K562 (cell line): ENCODE data around the gene CYP24A1. TPM values are rescaled to one million over a fixed set of nuclear protein-coding genes. Genes with fewer than 3 reads are reported as not detected.

ENCODE experiments used
- ATAC-seq: fragments of 200-7000 bp; cut with Tn5 transposase; 3 replicates; pipeline ENCODE4 v1.9.1; 2020; ENCODE audit warnings: moderate library complexity
- BruUV-seq: library from RNA; stranded (reverse); fragments of 400-500 nt; replicated peaks from 2 replicates; lab custom pipeline; 2021; lab: Mats Ljungman, UMichigan
- CTCF ChIA-PET: fragments of 300-600 bp; formaldehyde crosslinking; extraction: SDS; loops from one replicate; lab custom pipeline; 2021; ENCODE audit warnings: low intra/inter-chr PET ratio; lab: Yijun Ruan, JAX
- POLR2A ChIA-PET: fragments of 300-600, 350-650 bp; sonication (Branson Sonifier 250); formaldehyde crosslinking; extraction: SDS; loops from one replicate; lab custom pipeline; 2021; ENCODE audit warnings: antibody characterized with exemption, inconsistent platforms; lab: Yijun Ruan, JAX
- DNase-seq, 4 experiments: peaks; one replicate each; pipeline versions ENCODE4 v3.0.0 to v3.0.0-alpha.2; 2011 to 2018; ENCODE audit warnings: low spot score in 3 of 4, mixed read lengths in 3 of 4; ENCODE audit errors: extremely low read depth in 1 of 4
- FAIRE-seq: peaks from 2 replicates; lab custom pipeline; 2011; peaks lifted over from hg19 to GRCh38; lab: Jason Lieb, UNC
- H2AFZ ChIP-seq: 2 replicates; pipeline ENCODE4 v1.6.0; 2011; ENCODE audit warnings: low read depth, low read length, control low read depth, inconsistent platforms
- H3K27ac ChIP-seq: fragments of 200-600 bp; 3 replicates; pipeline ENCODE4 v1.8.0; 2011; ENCODE audit warnings: low read depth, mild to moderate bottlenecking, control low read depth, inconsistent platforms, low read length, moderate library complexity, mixed read lengths; ENCODE audit errors: extremely low read depth
- H3K27me3 ChIP-seq, 2 experiments: fragments of 300-600 bp in 1 of 2; 2 replicates in 1 of 2; 3 replicates in 1 of 2; pipeline versions ENCODE4 v1.6.0 to v1.8.0; 2011; ENCODE audit warnings: inconsistent platforms in 2 of 2, low read length in 2 of 2, mild to moderate bottlenecking in 1 of 2, mixed read lengths in 1 of 2, moderate library complexity in 1 of 2; ENCODE audit not compliant: control insufficient read depth in 2 of 2, insufficient read depth in 2 of 2
- H3K36me3 ChIP-seq: fragments of 300-600 bp; 3 replicates; pipeline ENCODE4 v1.8.0; 2011; ENCODE audit warnings: mild to moderate bottlenecking, low read length, inconsistent platforms; ENCODE audit not compliant: control insufficient read depth, insufficient read depth
- H3K4me1 ChIP-seq, 2 experiments: fragments of 200-600 bp in 1 of 2; replicated peaks in 1 of 2; 2 replicates in 1 of 2; 3 replicates in 1 of 2; pipeline versions ENCODE4 v1.5.1 to v1.8.0; 2011; ENCODE audit warnings: inconsistent platforms in 2 of 2, low read length in 2 of 2, mild to moderate bottlenecking in 1 of 2, mixed read lengths in 1 of 2, moderate library complexity in 1 of 2; ENCODE audit not compliant: control insufficient read depth in 2 of 2, insufficient read depth in 2 of 2
- H3K4me2 ChIP-seq: 2 replicates; pipeline ENCODE4 v1.6.1; 2011; ENCODE audit warnings: low read length, control low read depth, inconsistent platforms, mixed read lengths; ENCODE audit not compliant: insufficient read depth
- H3K4me3 ChIP-seq: fragments of 200-600 bp; sonication (generic), shearing (Covaris generic); 2 replicates; pipeline ENCODE4 v1.5.1; 2016; ENCODE audit warnings: control low read depth, inconsistent platforms
- H3K79me2 ChIP-seq: fragments of 200-600 bp; 3 replicates; pipeline ENCODE4 v1.8.0; 2011; ENCODE audit warnings: low read length, inconsistent platforms; ENCODE audit not compliant: control insufficient read depth, insufficient read depth
- H3K9ac ChIP-seq, 2 experiments: 2 replicates each; pipeline versions ENCODE4 v1.6.0 to v1.6.1; 2011; ENCODE audit warnings: low read depth in 2 of 2, low read length in 2 of 2, control low read depth in 1 of 2, inconsistent platforms in 1 of 2, mild to moderate bottlenecking in 1 of 2, mixed read lengths in 1 of 2; ENCODE audit not compliant: insufficient read depth in 1 of 2
- H3K9me1 ChIP-seq: one replicate; pipeline ENCODE4 v1.6.0; 2011; ENCODE audit warnings: inconsistent platforms, mild to moderate bottlenecking, low read length, moderate library complexity; ENCODE audit not compliant: control insufficient read depth, insufficient read depth
- H3K9me3 ChIP-seq: replicated peaks from 2 replicates; pipeline ENCODE4 v1.5.1; 2011; ENCODE audit warnings: low read depth, low read length, inconsistent platforms; ENCODE audit not compliant: control insufficient read depth, insufficient read depth
- H4K20me1 ChIP-seq: replicated peaks from 2 replicates; pipeline ENCODE4 v1.6.1; 2011; ENCODE audit warnings: low read length, inconsistent platforms, mixed read lengths; ENCODE audit not compliant: control insufficient read depth, insufficient read depth
- ELF2 ChIP-seq: fragments of 250-450 bp; sonication (Bioruptor Pico); IDR thresholded peaks from 2 replicates; pipeline ENCODE4 v1.5.0; 2021; ENCODE audit warnings: mild to moderate bottlenecking
- FOXK1 ChIP-seq: sonication (generic); formaldehyde crosslinking; IDR thresholded peaks from 2 replicates; pipeline ENCODE4 v1.8.0; 2022; ENCODE audit warnings: missing genetic modification reagents, mild to moderate bottlenecking, borderline replicate concordance
- FUS ChIP-seq: fragments of 200-400 bp; formaldehyde crosslinking; optimal IDR thresholded peaks from 2 replicates; pipeline ENCODE3; 2017; ENCODE audit warnings: low read depth, low read length
- HCFC1 ChIP-seq: IDR thresholded peaks from 2 replicates; pipeline ENCODE4 v1.6.1; 2012; ENCODE audit warnings: low read depth, low read length, improper control_type of control experiment
- HDAC6 ChIP-seq: IDR thresholded peaks from 2 replicates; pipeline ENCODE4 v1.6.1; 2012; ENCODE audit warnings: low read depth, mild to moderate bottlenecking, control low read depth, inconsistent platforms, low read length, moderate library complexity
- KDM5B ChIP-seq: fragments of 200-600 bp; sonication (generic); IDR thresholded peaks from 2 replicates; pipeline ENCODE4 v1.6.1; 2012; ENCODE audit warnings: low read depth, mild to moderate bottlenecking, moderate library complexity, low read length, control low read depth, inconsistent platforms; ENCODE audit not compliant: insufficient replicate concordance
- MEF2A ChIP-seq: IDR thresholded peaks from 2 replicates; pipeline ENCODE4 v1.6.1; 2011; ENCODE audit warnings: low read depth, mild to moderate bottlenecking, low read length, moderate library complexity; ENCODE audit not compliant: control insufficient read depth
- MITF ChIP-seq: IDR thresholded peaks from 2 replicates; pipeline ENCODE4 v1.6.1; 2014; ENCODE audit warnings: antibody characterized with exemption
- MTA2 ChIP-seq: fragments of 450-650 bp; IDR thresholded peaks from 2 replicates; pipeline ENCODE4 v1.6.1; 2016; ENCODE audit warnings: low read depth
- PHF21A ChIP-seq: fragments of 450-650 bp; IDR thresholded peaks from 2 replicates; pipeline ENCODE4 v1.6.1; 2017; ENCODE audit warnings: low read depth, borderline replicate concordance
- POLR2AphosphoS2 ChIP-seq: IDR thresholded peaks from 2 replicates; pipeline ENCODE4 v1.6.1; 2012; ENCODE audit warnings: low read length, improper control_type of control experiment
- RBM22 ChIP-seq: fragments of 200-400 bp; formaldehyde crosslinking; IDR thresholded peaks from 2 replicates; pipeline ENCODE4 v1.6.1; 2018; ENCODE audit warnings: low read length, low read depth; ENCODE audit not compliant: poor library complexity, severe bottlenecking
- STAT5A ChIP-seq: IDR thresholded peaks from 2 replicates; pipeline ENCODE4 v1.6.1; 2012; ENCODE audit warnings: low read length, inconsistent platforms, borderline replicate concordance
- TCF7L2 ChIP-seq: fragments of 150-350 bp; IDR thresholded peaks from 2 replicates; pipeline ENCODE4 v1.6.1; 2016; ENCODE audit warnings: low read depth, mild to moderate bottlenecking, low read length, moderate library complexity
- ZFP30 ChIP-seq: fragments of 250-450 bp; sonication (Bioruptor Pico); IDR thresholded peaks from 2 replicates; pipeline ENCODE4 v1.8.0; 2022; ENCODE audit warnings: moderate library complexity, mild to moderate bottlenecking, inconsistent platforms, borderline replicate concordance
- ZNF583 ChIP-seq: fragments of 250-450 bp; sonication (Bioruptor Pico); IDR thresholded peaks from 2 replicates; pipeline ENCODE4 v1.4.0; 2020
- WGBS: fragments of 100-300 bp; shearing (Covaris generic); methylation state at CpG from one replicate; pipeline ENCODE4 v1.1.6; 2016; ENCODE audit warnings: low coverage, mixed read lengths; ENCODE audit not compliant: insufficient coverage; ENCODE audit errors: missing lambda C conversion rate; 5-methylcytosine and 5-hydroxymethylcytosine counted together
- in situ Hi-C: fragments of 300-500 bp; cut with MboI; formaldehyde crosslinking; loops from 4 replicates; pipeline ENCODE4 v1.15.0; 2018; ENCODE audit warnings: inconsistent platforms, mixed read lengths
- intact Hi-C: fragments of 100-400 bp; cut with micrococcal nuclease; formaldehyde crosslinking; loops from 2 replicates; pipeline ENCODE4 v1.14.2; 2022
- polyA plus RNA-seq, 8 experiments: library from polyadenylated mRNA; depleted of rRNA in 4 of 8; stranded (reverse) in 5 of 8; unstranded in 3 of 8; fragments of >200 nt; fragmentation: Nextera tagmentation in 2 of 8; fragmentation: Illumina TruSeq in 1 of 8; extraction: Ambion mirVana in 2 of 8; extraction: Trizol in 1 of 8; gene quantifications; 2 replicates each; pipeline versions ENCODE4 v1.2.1 to v1.2.3, GENCODE V29; 2011 to 2014; ENCODE audit warnings: inconsistent platforms in 1 of 8, missing spikeins in 1 of 8
- total RNA-seq, 7 experiments: library from RNA; depleted of rRNA in 6 of 7; stranded (reverse); fragments of >200 nt in 6 of 7; fragmentation: Illumina TruSeq in 2 of 7; extraction: Trizol in 2 of 7; gene quantifications; 2 replicates each; pipeline versions ENCODE4 v1.2.1 to v1.2.3, GENCODE V29; 2011 to 2021; ENCODE audit warnings: low replicate concordance in 1 of 7

The CYP24A1 gene
- total and polyA plus RNA-seq, 9 of the 15 experiments (the other 6 are each of a cell fraction or from before 2014, with no cell fraction given), result 0.04 TPM; not detected in 8

GRCh38 chr20:54113566-54113965 is 60.2 kb downstream of the CYP24A1 start:
- 0% methylated on average over 2 of the region's 2 CpGs for WGBS
- intact Hi-C loops, result no loop called here

GRCh38 chr20:54112221-54112884 is 61.4 kb downstream of the CYP24A1 start:
- FAIRE-seq (no peak), ATAC-seq (no peak), DNase-seq (no peak)
- no peaks in the 10 kb centered on the region for H3K36me3 ChIP-seq
- POLR2A ChIA-PET, result interaction anchor here (0.7 kb wide), 1 partner anchor 1818 kb away, joined by 3 read pairs; no protein-coding TSS in a partner anchor
- H3K4me1 ChIP-seq, result no peaks in the 10 kb centered on the region; a peak in 1 of 5 replicates
- 5% methylated on average over 4 of the region's 4 CpGs for WGBS
- intact Hi-C loops (no loop called here), in situ Hi-C loops (no loop called here)
- no peak overlapping the region for H3K27ac ChIP-seq
- peaks cover 0 to 7% of the 10 kb centered on the region in 2 experiments; a peak in 1 of 5 replicates for H3K27me3 ChIP-seq
- H2AFZ ChIP-seq, result no peak overlapping the region
- no peaks in the 10 kb centered on the region for H3K9me3 ChIP-seq
- H3K9ac ChIP-seq, result no peak overlapping the region
- H3K4me3 ChIP-seq, result no peak overlapping the region
- no peak overlapping the region for H3K4me2 ChIP-seq
- no peaks in the 10 kb centered on the region for H4K20me1 ChIP-seq
- CTCF ChIA-PET, result no interaction called here
- H3K79me2 ChIP-seq, result no peaks in the 10 kb centered on the region
- H3K9me1 ChIP-seq, result no peaks in the 10 kb centered on the region
- BruUV-seq, result no TSS peak
- TF ChIP-seq ZNF583 (no peak), MITF (no peak), STAT5A (no peak), POLR2AphosphoS2 (no peak), RBM22 (no peak), KDM5B (no peak), FOXK1 (CRISPR knock-in tag) (no peak), MTA2 (no peak), TCF7L2 (no peak), ZFP30 (CRISPR knock-in tag) (no peak), HCFC1 (no peak), MEF2A (no peak), ELF2 (no peak), HDAC6 (no peak), FUS (no peak)

More at GRCh38 chr20:54113566-54113965, 60.2 kb downstream of the CYP24A1 start:
- ChIA-PET POLR2A (no interaction called here), CTCF (no interaction called here)
- H3K4me1 ChIP-seq, result no peaks in the 10 kb centered on the region
- DNase-seq (no peak), ATAC-seq (no peak), FAIRE-seq (no peak)
- no peaks in the 10 kb centered on the region for H3K36me3 ChIP-seq
- H3K4me2 ChIP-seq, result no peak overlapping the region
- no peak for TF ChIP-seq PHF21A
- no peaks in the 10 kb centered on the region for H3K79me2 ChIP-seq
- H3K27ac ChIP-seq, result no peak overlapping the region
- H3K9me3 ChIP-seq, result no peaks in the 10 kb centered on the region
- no peak overlapping the region for H3K4me3 ChIP-seq
- H4K20me1 ChIP-seq, result no peaks in the 10 kb centered on the region
- H2AFZ ChIP-seq, result no peak overlapping the region
- H3K9ac ChIP-seq, result no peak overlapping the region
- H3K27me3 ChIP-seq, result peaks cover 0 to 7% of the 10 kb centered on the region in 2 experiments; a peak in 1 of 5 replicates
- in situ Hi-C loops, result no loop called here
- no TSS peak for BruUV-seq
- no peaks in the 10 kb centered on the region for H3K9me1 ChIP-seq
